RWPE2 (cell line): ENCODE results near the gene KCNJ18.
"Not testable (repeated sequence)": the region's sequence is repeated elsewhere in the genome, so short reads cannot be mapped to it uniquely, and the experiment has no call there.

Source experiments
- ATAC-seq: fragments of 200-7000 bp; cut with Tn5 transposase; 3 replicates; pipeline ENCODE4 v1.9.1; 2021; ENCODE audit warnings: low read depth
- DNase-seq: peaks from one replicate; pipeline ENCODE4 v3.0.0-alpha.2; 2020; ENCODE audit warnings: low spot score
- H3K27ac ChIP-seq: fragments of 450-650 bp; 2 replicates; pipeline ENCODE4 v1.5.1; 2017; ENCODE audit warnings: mild to moderate bottlenecking; ENCODE audit not compliant: poor library complexity, severe bottlenecking
- H3K27me3 ChIP-seq: fragments of 250-450 bp; sonication (Bioruptor Pico); 2 replicates; pipeline ENCODE4 v1.5.1; 2021; ENCODE audit warnings: mild to moderate bottlenecking, moderate library complexity; ENCODE audit not compliant: insufficient read depth, poor library complexity, severe bottlenecking
- H3K36me3 ChIP-seq: fragments of 250-450 bp; sonication (Bioruptor Pico); 2 replicates; pipeline ENCODE4 v1.5.1; 2020; ENCODE audit warnings: low read depth, mild to moderate bottlenecking, moderate library complexity
- H3K4me1 ChIP-seq: fragments of 250-450 bp; sonication (Bioruptor Pico); 2 replicates; pipeline ENCODE4 v1.5.1; 2021; ENCODE audit warnings: mild to moderate bottlenecking, moderate library complexity; ENCODE audit not compliant: insufficient read depth, poor library complexity, severe bottlenecking
- H3K4me3 ChIP-seq: fragments of 250-450 bp; sonication (Bioruptor Pico); 2 replicates; pipeline ENCODE4 v1.5.1; 2021; ENCODE audit warnings: mild to moderate bottlenecking, moderate library complexity; ENCODE audit not compliant: severe bottlenecking
- H3K9me3 ChIP-seq: fragments of 250-450 bp; sonication (Bioruptor Pico); 2 replicates; pipeline ENCODE4 v1.5.1; 2021; ENCODE audit warnings: mild to moderate bottlenecking, moderate library complexity; ENCODE audit not compliant: severe bottlenecking

Gene KCNJ18

GRCh38 chr17:21693391-21693796, 1.1 kb downstream of the KCNJ18 start:
- DNase-seq, result peak; percentile 22
- not testable (repeated sequence) for H3K27me3 ChIP-seq, H3K36me3 ChIP-seq, ATAC-seq, H3K9me3 ChIP-seq, H3K4me3 ChIP-seq, H3K4me1 ChIP-seq, H3K27ac ChIP-seq

- not testable (repeated sequence) for H3K36me3 ChIP-seq, H3K4me3 ChIP-seq, H3K27me3 ChIP-seq, ATAC-seq, H3K9me3 ChIP-seq, H3K27ac ChIP-seq, H3K4me1 ChIP-seq
- peak; percentile 15 for DNase-seq
Measured at GRCh38 chr17:21693937-21694336, 1.6 kb downstream of the KCNJ18 start.

- DNase-seq, H3K36me3 ChIP-seq, ATAC-seq: not testable (repeated sequence)
Measured at GRCh38 chr17:21696227-21696626, 3.9 kb downstream of the KCNJ18 start.

GRCh38 chr17:21696842-21697507, 4.7 kb downstream of the KCNJ18 start:
- not testable (repeated sequence) for H3K4me1 ChIP-seq, ATAC-seq, H3K27ac ChIP-seq, H3K27me3 ChIP-seq, H3K4me3 ChIP-seq, H3K9me3 ChIP-seq, H3K36me3 ChIP-seq
- peak; percentile 0 for DNase-seq

More at GRCh38 chr17:21696227-21696626, 3.9 kb downstream of the KCNJ18 start:
- not testable (repeated sequence) for H3K4me3 ChIP-seq, H3K27ac ChIP-seq, H3K27me3 ChIP-seq, H3K4me1 ChIP-seq, H3K9me3 ChIP-seq

- not testable (repeated sequence) for ATAC-seq, H3K4me1 ChIP-seq, H3K36me3 ChIP-seq, H3K4me3 ChIP-seq, H3K9me3 ChIP-seq, DNase-seq, H3K27ac ChIP-seq, H3K27me3 ChIP-seq
Measured at GRCh38 chr17:21697508-21697860, 5.2 kb downstream of the KCNJ18 start.

GRCh38 chr17:21698437-21699075, 6.2 kb downstream of the KCNJ18 start:
- H3K4me1 ChIP-seq, H3K27me3 ChIP-seq, H3K27ac ChIP-seq, H3K4me3 ChIP-seq, H3K9me3 ChIP-seq, H3K36me3 ChIP-seq, DNase-seq: not testable (repeated sequence)
- peak; percentile 64 for ATAC-seq

- H3K27me3 ChIP-seq, H3K4me1 ChIP-seq, H3K36me3 ChIP-seq, ATAC-seq, H3K27ac ChIP-seq, H3K4me3 ChIP-seq, H3K9me3 ChIP-seq, DNase-seq: not testable (repeated sequence)
Measured at GRCh38 chr17:21699124-21699523, 6.8 kb downstream of the KCNJ18 start.

DNA sequence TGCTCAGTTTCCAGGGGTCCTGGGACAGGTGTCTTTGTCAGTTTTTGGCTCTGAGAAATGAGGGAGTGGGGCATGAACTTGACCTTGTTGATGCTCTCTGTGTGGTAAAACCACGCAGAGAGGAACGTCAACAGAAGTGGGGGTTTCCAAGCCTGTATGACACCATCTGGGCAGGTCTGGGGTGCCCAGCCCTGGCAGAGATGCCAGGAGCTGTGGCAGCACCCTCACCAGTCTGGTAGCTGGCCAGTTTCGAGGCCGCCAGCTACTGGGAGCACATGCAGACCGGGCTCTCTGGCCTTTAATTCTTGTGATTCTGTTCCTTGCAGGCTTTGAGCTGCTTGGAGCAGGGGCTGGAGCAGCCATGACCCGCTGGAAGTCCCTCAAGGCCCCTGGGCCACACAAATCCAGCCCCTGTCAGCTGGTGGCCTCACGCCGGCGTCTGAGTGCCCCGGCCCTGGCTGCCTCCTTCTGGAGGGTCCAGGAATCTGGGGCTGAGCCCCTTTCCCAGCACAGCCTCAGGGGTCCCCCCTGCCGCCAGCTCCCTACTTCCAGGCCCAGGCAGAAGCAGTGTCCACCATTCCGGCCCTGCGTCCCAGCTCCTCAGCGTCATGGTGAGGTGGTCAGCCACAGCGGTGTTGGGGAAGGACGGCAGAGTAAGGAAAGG, 7.4 kb downstream of the KCNJ18 start:
- not testable (repeated sequence) for H3K9me3 ChIP-seq, H3K27ac ChIP-seq, DNase-seq, H3K36me3 ChIP-seq, H3K4me1 ChIP-seq, H3K4me3 ChIP-seq, H3K27me3 ChIP-seq, ATAC-seq

DNA sequence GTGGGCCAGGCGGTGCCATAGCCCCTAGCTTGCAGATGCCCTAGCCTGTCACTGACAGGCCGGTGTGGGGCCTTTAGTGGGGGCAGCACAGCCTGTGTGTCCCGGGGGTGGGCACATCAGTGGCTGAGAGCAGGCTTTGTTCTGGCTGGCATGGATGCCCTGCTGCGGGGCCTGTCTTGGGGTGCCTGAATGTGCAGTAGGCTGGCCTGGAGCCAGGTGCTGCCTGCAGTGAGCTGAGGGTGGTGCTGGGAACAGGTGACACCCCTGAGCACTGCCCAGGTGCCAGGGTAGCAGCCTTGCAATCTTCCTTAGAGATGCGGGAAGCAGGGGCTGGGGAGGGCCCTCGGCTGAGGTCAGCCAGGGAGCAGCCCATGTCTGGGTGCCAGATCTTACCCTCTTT, 8.8 kb downstream of the KCNJ18 start:
- not testable (repeated sequence) for H3K27ac ChIP-seq, H3K36me3 ChIP-seq, H3K4me1 ChIP-seq, H3K4me3 ChIP-seq, DNase-seq, H3K27me3 ChIP-seq, ATAC-seq, H3K9me3 ChIP-seq

DNA sequence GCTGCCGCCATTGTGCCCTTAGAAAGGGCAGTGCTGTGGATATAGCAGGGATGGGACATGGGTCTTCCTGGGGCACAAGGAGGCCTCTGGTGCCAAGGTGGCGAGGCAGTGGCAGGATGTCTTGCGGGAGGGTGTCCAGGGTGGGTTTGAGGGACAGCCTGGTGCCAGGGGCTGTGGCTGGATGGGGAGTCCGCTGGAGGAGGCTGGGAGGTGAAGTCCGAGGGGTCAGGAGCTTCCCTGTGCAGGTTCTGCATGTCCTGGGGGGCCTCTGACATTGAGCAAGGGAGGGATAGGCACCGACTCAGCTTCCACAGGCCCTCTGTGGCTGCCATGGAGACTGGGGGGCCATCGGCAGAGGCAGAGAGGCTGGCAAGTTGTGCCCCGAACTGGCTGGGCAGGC, 9.7 kb downstream of the KCNJ18 start:
- not testable (repeated sequence) for H3K4me3 ChIP-seq, H3K9me3 ChIP-seq, H3K27ac ChIP-seq, H3K4me1 ChIP-seq, H3K27me3 ChIP-seq, ATAC-seq, H3K36me3 ChIP-seq, DNase-seq

- H3K27ac ChIP-seq, H3K4me3 ChIP-seq, H3K9me3 ChIP-seq, ATAC-seq, H3K27me3 ChIP-seq, H3K4me1 ChIP-seq, H3K36me3 ChIP-seq, DNase-seq: not testable (repeated sequence)
Measured at GRCh38 chr17:21702521-21702920, 10.2 kb downstream of the KCNJ18 start.
